SK-N-SH (cell line): Measurements from ENCODE around the gene RDH12. TPM values are rescaled to one million over a fixed set of nuclear protein-coding genes. Genes with fewer than 3 reads are reported as not detected.

Source experiments
- CTCF ChIA-PET: fragments of 300-600, 350-600 bp; formaldehyde crosslinking; extraction: SDS; loops from one replicate; lab custom pipeline; 2021; lab: Yijun Ruan, JAX
- POLR2A ChIA-PET: fragments of 350-600 bp; sonication (Branson Sonifier 250); formaldehyde crosslinking; extraction: SDS; loops from one replicate; lab custom pipeline; 2020; ENCODE audit warnings: antibody characterized with exemption, inconsistent platforms; lab: Yijun Ruan, JAX
- DNase-seq: peaks from one replicate; pipeline ENCODE4 v3.0.0; 2012
- H2AFZ ChIP-seq: fragments of 200-600 bp; sonication (generic); 2 replicates; pipeline ENCODE4 v1.8.1; 2016; ENCODE audit warnings: antibody characterized with exemption, mild to moderate bottlenecking, low read depth
- H3F3A ChIP-seq: fragments of 200-600 bp; sonication (generic); replicated peaks from 2 replicates; pipeline ENCODE3; 2016; ENCODE audit warnings: antibody characterized with exemption, mild to moderate bottlenecking; ENCODE audit not compliant: insufficient read depth
- H3K27ac ChIP-seq, 2 experiments: fragments of 200-500 bp in 1 of 2; fragments of 200-600 bp in 1 of 2; sonication (Bioruptor generic) in 1 of 2; sonication (generic), shearing (Covaris generic) in 1 of 2; 2 replicates each; pipeline versions ENCODE4 v1.5.1 to v1.6.1; 2014 to 2016; ENCODE audit warnings: low read depth in 2 of 2, inconsistent platforms in 1 of 2, low read length in 1 of 2, mild to moderate bottlenecking in 1 of 2, mixed read lengths in 1 of 2
- H3K27me3 ChIP-seq: fragments of 200-600 bp; sonication (generic), shearing (Covaris generic); 2 replicates; pipeline ENCODE4 v1.6.1; 2016; ENCODE audit warnings: mixed run types; ENCODE audit not compliant: insufficient read depth
- H3K36me3 ChIP-seq, 2 experiments: fragments of 200-500 bp in 1 of 2; fragments of 200-600 bp in 1 of 2; sonication (Bioruptor generic) in 1 of 2; sonication (generic) in 1 of 2; replicated peaks in 1 of 2; 2 replicates each; pipeline versions ENCODE3 to v1.5.1; 2014 to 2016; ENCODE audit warnings: low read length in 1 of 2, mild to moderate bottlenecking in 1 of 2; ENCODE audit not compliant: insufficient read depth in 2 of 2, control insufficient read depth in 1 of 2
- H3K4me1 ChIP-seq, 2 experiments: fragments of 200-500 bp in 1 of 2; fragments of 200-600 bp in 1 of 2; sonication (Bioruptor generic) in 1 of 2; sonication (generic), shearing (Covaris generic) in 1 of 2; 2 replicates each; pipeline versions ENCODE4 v1.5.1 to v1.6.1; 2014 to 2016; ENCODE audit warnings: low read depth in 1 of 2, low read length in 1 of 2, mixed run types in 1 of 2; ENCODE audit not compliant: insufficient read depth in 2 of 2, control insufficient read depth in 1 of 2
- H3K4me2 ChIP-seq: fragments of 200-600 bp; sonication (generic), shearing (Covaris generic); 2 replicates; pipeline ENCODE4 v1.6.1; 2017; ENCODE audit warnings: mixed run types
- H3K4me3 ChIP-seq, 2 experiments: fragments of 200-500 bp in 1 of 2; fragments of 200-600 bp in 1 of 2; sonication (Bioruptor generic) in 1 of 2; sonication (generic), shearing (Covaris generic) in 1 of 2; 2 replicates each; pipeline versions ENCODE4 v1.5.1 to v1.8.1; 2014 to 2016; ENCODE audit warnings: low read depth in 2 of 2, inconsistent platforms in 1 of 2, low read length in 1 of 2, mild to moderate bottlenecking in 1 of 2, mixed read lengths in 1 of 2, moderate library complexity in 1 of 2
- H3K79me2 ChIP-seq: fragments of 200-600 bp; sonication (generic); 2 replicates; pipeline ENCODE4 v1.8.1; 2017; ENCODE audit warnings: mild to moderate bottlenecking; ENCODE audit not compliant: insufficient read depth
- H3K9ac ChIP-seq: fragments of 200-600 bp; sonication (generic); 2 replicates; pipeline ENCODE4 v1.6.1; 2017; ENCODE audit warnings: mixed run types
- H3K9me2 ChIP-seq: fragments of 200-600 bp; sonication (generic); 2 replicates; pipeline ENCODE4 v1.6.1; 2017; ENCODE audit warnings: mixed run types
- H3K9me3 ChIP-seq: fragments of 200-600 bp; sonication (generic); 2 replicates; pipeline ENCODE4 v1.6.1; 2017; ENCODE audit warnings: mixed run types, mild to moderate bottlenecking, moderate library complexity
- H4K20me1 ChIP-seq: fragments of 200-600 bp; sonication (generic); 2 replicates; pipeline ENCODE4 v1.6.1; 2017; ENCODE audit warnings: mild to moderate bottlenecking, mixed run types; ENCODE audit not compliant: insufficient read depth
- CHD2 ChIP-seq: fragments of 150-350 bp; IDR thresholded peaks from 2 replicates; pipeline ENCODE4 v1.6.1; 2018; ENCODE audit warnings: low read length; ENCODE audit not compliant: partially characterized antibody
- CTCF ChIP-seq: fragments of 200-600 bp; sonication (generic); IDR thresholded peaks from 2 replicates; pipeline ENCODE4 v1.6.1; 2017; ENCODE audit warnings: antibody characterized with exemption, mild to moderate bottlenecking, moderate library complexity
- ELF1 ChIP-seq: IDR thresholded peaks from 2 replicates; pipeline ENCODE4 v1.4.0; 2012
- FOSL2 ChIP-seq: IDR thresholded peaks from 2 replicates; pipeline ENCODE4 v1.4.0; 2012; ENCODE audit warnings: low read depth, mild to moderate bottlenecking, moderate library complexity, borderline replicate concordance
- FOXJ3 ChIP-seq: sonication (generic); formaldehyde crosslinking; IDR thresholded peaks from 2 replicates; pipeline ENCODE4 v1.5.1; 2020; ENCODE audit warnings: mild to moderate bottlenecking, missing genetic modification reagents
- GABPA ChIP-seq: IDR thresholded peaks from 2 replicates; pipeline ENCODE4 v1.4.0; 2012; ENCODE audit warnings: low read depth, mild to moderate bottlenecking
- GATA2 ChIP-seq: sonication (generic); formaldehyde crosslinking; IDR thresholded peaks from 2 replicates; pipeline ENCODE4 v1.5.0; 2020; ENCODE audit warnings: mild to moderate bottlenecking, missing genetic modification reagents
- IRF3 ChIP-seq: fragments of 150-350 bp; IDR thresholded peaks from 2 replicates; pipeline ENCODE4 v1.6.1; 2016; ENCODE audit warnings: mild to moderate bottlenecking, low read depth, low read length
- JUND ChIP-seq: IDR thresholded peaks from 2 replicates; pipeline ENCODE4 v1.4.0; 2012
- NRF1 ChIP-seq: IDR thresholded peaks from 2 replicates; pipeline ENCODE4 v1.6.1; 2012; ENCODE audit warnings: low read depth, mild to moderate bottlenecking, low read length
- PBX3 ChIP-seq: IDR thresholded peaks from 2 replicates; pipeline ENCODE4; 2012
- POLR2AphosphoS5 ChIP-seq: IDR thresholded peaks from 2 replicates; pipeline ENCODE4 v1.6.1; 2012; ENCODE audit warnings: low read depth, low read length
- REST ChIP-seq: IDR thresholded peaks from 2 replicates; pipeline ENCODE4 v1.6.1; 2012; ENCODE audit warnings: mild to moderate bottlenecking, low read depth, low read length, moderate library complexity
- RFX5 ChIP-seq: IDR thresholded peaks from 2 replicates; pipeline ENCODE4 v1.6.1; 2012; ENCODE audit warnings: mild to moderate bottlenecking, improper control_type of control experiment, low read length
- SIN3A ChIP-seq: IDR thresholded peaks from 2 replicates; pipeline ENCODE4 v1.6.1; 2012; ENCODE audit warnings: low read depth, mild to moderate bottlenecking, low read length, moderate library complexity, borderline replicate concordance
- SMC3 ChIP-seq: IDR thresholded peaks from 2 replicates; pipeline ENCODE4 v1.6.1; 2012; ENCODE audit warnings: low read depth, low read length, improper control_type of control experiment
- USF1 ChIP-seq: IDR thresholded peaks from 2 replicates; pipeline ENCODE4 v1.4.0; 2012; ENCODE audit warnings: low read depth, borderline replicate concordance
- USF2 ChIP-seq: fragments of 150-350 bp; IDR thresholded peaks from 2 replicates; pipeline ENCODE4 v1.6.1; 2017; ENCODE audit warnings: antibody characterized with exemption, low read length, low read depth, borderline replicate concordance
- YY1 ChIP-seq: IDR thresholded peaks from 2 replicates; pipeline ENCODE4 v1.4.0; 2012; ENCODE audit warnings: low read depth, mild to moderate bottlenecking
- ZBTB33 ChIP-seq: IDR thresholded peaks from 2 replicates; pipeline ENCODE4 v1.4.0; 2012; ENCODE audit warnings: low read depth, borderline replicate concordance
- WGBS: methylation state at CpG from one replicate; pipeline ENCODE4 v1.1.6; 2017; ENCODE audit warnings: low lambda C conversion rate; 5-methylcytosine and 5-hydroxymethylcytosine counted together
- polyA plus RNA-seq, 3 experiments: library from polyadenylated mRNA; depleted of rRNA; stranded (reverse); fragments of >200 nt; gene quantifications; 2 replicates each; pipeline ENCODE4 v1.2.3, GENCODE V29; 2012

The RDH12 gene
- polyA plus RNA-seq, 1 of the 3 experiments (the other 2 are of a cell fraction) = not detected

GRCh38 chr14:67721875-67722274, 20.2 kb downstream of the RDH12 start:
- 73% methylated on average over 5 of the region's 5 CpGs for WGBS
- TF ChIP-seq USF1 = no peak
- TF ChIP-seq JUND = no peak
- no peak for TF ChIP-seq FOSL2
- TF ChIP-seq REST = no peak
- TF ChIP-seq RFX5 = no peak
- no peak for TF ChIP-seq FOXJ3
- no peak for TF ChIP-seq IRF3
- TF ChIP-seq GATA2 (CRISPR knock-in tag) = no peak
- no peak for TF ChIP-seq YY1
- TF ChIP-seq PBX3 = no peak
- TF ChIP-seq SMC3 = no peak
- no peak for TF ChIP-seq POLR2AphosphoS5
- no peak for TF ChIP-seq CHD2
- TF ChIP-seq ELF1 = no peak
- no peak for TF ChIP-seq ZBTB33
- no peak for TF ChIP-seq NRF1
- TF ChIP-seq CTCF = no peak
- no peak for TF ChIP-seq SIN3A
- no peak for TF ChIP-seq USF2
- TF ChIP-seq GABPA = no peak
- TF ChIP-seq, all 33 proteins: peak for 0
- no peaks in the 10 kb centered on the region for H3K9me2 ChIP-seq
- POLR2A ChIA-PET = no interaction called here
- no peak for DNase-seq
- H3K9ac ChIP-seq = no peak overlapping the region
- H3K27me3 ChIP-seq = peaks cover 18% of the 10 kb centered on the region
- no peaks in the 10 kb centered on the region for H3K79me2 ChIP-seq
- no peak overlapping the region for H3K4me2 ChIP-seq
- H3K27ac ChIP-seq = no peak overlapping the region
- H3F3A ChIP-seq = no peaks in the 10 kb centered on the region
- H3K9me3 ChIP-seq = no peaks in the 10 kb centered on the region
- H4K20me1 ChIP-seq = no peaks in the 10 kb centered on the region
- no peaks in the 10 kb centered on the region for H3K36me3 ChIP-seq
- H3K4me3 ChIP-seq = no peak overlapping the region
- no peak overlapping the region for H2AFZ ChIP-seq
- CTCF ChIA-PET = interaction anchor here (0.9 to 2.8 kb wide), 7 partner anchors 8 to 194 kb away, joined by 3 to 15 read pairs (median 3); no protein-coding TSS in a partner anchor
- peaks cover 0 to 8% of the 10 kb centered on the region in 2 experiments; a peak in 1 of 4 replicates for H3K4me1 ChIP-seq
